Panc1 (cell line): Measurements from ENCODE around the gene SHISAL2A. TPM values are rescaled to one million over a fixed set of nuclear protein-coding genes. Genes with fewer than 3 reads are reported as not detected.

Experiments used
- ATAC-seq: fragments of 200-7000 bp; cut with Tn5 transposase; 2 replicates; pipeline ENCODE4 v1.9.1; 2020; ENCODE audit warnings: mild to moderate bottlenecking, moderate library complexity
- BruUV-seq: library from RNA; stranded (reverse); fragments of 400-500 nt; replicated peaks from 2 replicates; lab custom pipeline; 2021; lab: Mats Ljungman, UMichigan
- CTCF ChIA-PET: fragments of 300-600 bp; sonication (Branson Sonifier 250); formaldehyde crosslinking; loops from one replicate; lab custom pipeline; 2022; ENCODE audit warnings: antibody characterized with exemption; lab: Charles Lee
- POLR2A ChIA-PET: fragments of 300-600 bp; sonication (Branson Sonifier 250); formaldehyde crosslinking; loops from one replicate; lab custom pipeline; 2022; ENCODE audit warnings: antibody characterized with exemption; lab: Charles Lee
- DNase-seq: peaks from one replicate; pipeline ENCODE4 v3.0.0-alpha.2; 2010; ENCODE audit warnings: low read depth, low spot score
- H3K27ac ChIP-seq: 2 replicates; pipeline ENCODE4 v1.5.1; 2011; ENCODE audit warnings: mild to moderate bottlenecking, low read length, inconsistent platforms
- H3K27me3 ChIP-seq: fragments of 200-500 bp; sonication (Bioruptor generic); 2 replicates; pipeline ENCODE4 v1.6.0; 2014; ENCODE audit warnings: low read length, inconsistent platforms; ENCODE audit not compliant: control insufficient read depth, insufficient read depth
- H3K36me3 ChIP-seq: fragments of 200-500 bp; sonication (Bioruptor generic); 2 replicates; pipeline ENCODE4 v1.5.1; 2014; ENCODE audit warnings: inconsistent platforms, mild to moderate bottlenecking, low read length, moderate library complexity; ENCODE audit not compliant: control insufficient read depth, insufficient read depth
- H3K4me1 ChIP-seq: 2 replicates; pipeline ENCODE4 v1.5.1; 2011; ENCODE audit warnings: inconsistent platforms, mild to moderate bottlenecking, low read length, moderate library complexity; ENCODE audit not compliant: control insufficient read depth, insufficient read depth
- H3K4me3 ChIP-seq, 2 experiments: 2 replicates each; pipeline ENCODE4 v1.5.1; 2011 to 2012; ENCODE audit warnings: low read depth in 2 of 2, low read length in 2 of 2, mild to moderate bottlenecking in 2 of 2, inconsistent platforms in 1 of 2, moderate library complexity in 1 of 2
- H3K9me3 ChIP-seq: fragments of 200-500 bp; sonication (Bioruptor generic); 2 replicates; pipeline ENCODE4 v1.5.1; 2014; ENCODE audit warnings: low read depth, mild to moderate bottlenecking, inconsistent platforms, low read length, moderate library complexity; ENCODE audit not compliant: control insufficient read depth, insufficient read depth
- POLR2AphosphoS5 ChIP-seq: IDR thresholded peaks from 2 replicates; pipeline ENCODE4 v1.6.1; 2012; ENCODE audit warnings: mild to moderate bottlenecking, low read depth, low read length, moderate library complexity
- SIN3A ChIP-seq: IDR thresholded peaks from 2 replicates; pipeline ENCODE4 v1.6.1; 2012; ENCODE audit warnings: low read depth, mild to moderate bottlenecking, low read length, moderate library complexity, borderline replicate concordance; ENCODE audit not compliant: insufficient read depth
- TCF7L2 ChIP-seq: IDR thresholded peaks from 2 replicates; pipeline ENCODE4 v1.6.1; 2011; ENCODE audit warnings: mild to moderate bottlenecking, low read depth, low read length, inconsistent platforms
- in situ Hi-C: cut with HindIII; loops from 2 replicates; pipeline ENCODE4 v1.10.0; 2016; ENCODE audit warnings: low sequenced_read_pairs, low pct_unique_long_range_greater_than_20kb
- intact Hi-C: fragments of 100-400 bp; cut with micrococcal nuclease; formaldehyde crosslinking; loops from one replicate; pipeline ENCODE4 v1.10.0; 2022; ENCODE audit not compliant: unreplicated experiment
- total RNA-seq: library from RNA; stranded (reverse); gene quantifications from one replicate; pipeline ENCODE4 v1.2.1, GENCODE V29; 2021; ENCODE audit not compliant: unreplicated experiment
- TF ChIP-seq, protein P1 (sequence below), 2 experiments: IDR thresholded peaks; 2 replicates each; pipeline ENCODE4 v1.6.1; 2011 to 2012; ENCODE audit warnings: low read depth in 2 of 2, control low read depth in 1 of 2, low read length in 1 of 2, mild to moderate bottlenecking in 1 of 2, moderate library complexity in 1 of 2; ENCODE audit not compliant: insufficient read depth in 1 of 2
- TF ChIP-seq, protein P2 (sequence below): fragments of 450-650 bp; IDR thresholded peaks from 2 replicates; pipeline ENCODE4 v1.5.1; 2017; ENCODE audit warnings: mild to moderate bottlenecking

SHISAL2A gene
- total RNA-seq, 1 experiment from 2014 or later: 0.23 TPM

- BruUV-seq: no TSS peak
- Histone ChIP-seq H3K36me3 (no peaks in the 10 kb centered on the region), H3K27me3 (no peaks in the 10 kb centered on the region; the same call in 1 of the 2 replicates), H3K4me3 (no peak overlapping the region), H3K27ac (no peak overlapping the region), H3K4me1 (no peaks in the 10 kb centered on the region), H3K9me3 (no peaks in the 10 kb centered on the region)
- intact Hi-C loops (no loop called here), in situ Hi-C loops (no loop called here)
- ChIA-PET POLR2A (no interaction called here), CTCF (no interaction called here)
- no peak for TF ChIP-seq SIN3A
- TF ChIP-seq, protein P1, sequence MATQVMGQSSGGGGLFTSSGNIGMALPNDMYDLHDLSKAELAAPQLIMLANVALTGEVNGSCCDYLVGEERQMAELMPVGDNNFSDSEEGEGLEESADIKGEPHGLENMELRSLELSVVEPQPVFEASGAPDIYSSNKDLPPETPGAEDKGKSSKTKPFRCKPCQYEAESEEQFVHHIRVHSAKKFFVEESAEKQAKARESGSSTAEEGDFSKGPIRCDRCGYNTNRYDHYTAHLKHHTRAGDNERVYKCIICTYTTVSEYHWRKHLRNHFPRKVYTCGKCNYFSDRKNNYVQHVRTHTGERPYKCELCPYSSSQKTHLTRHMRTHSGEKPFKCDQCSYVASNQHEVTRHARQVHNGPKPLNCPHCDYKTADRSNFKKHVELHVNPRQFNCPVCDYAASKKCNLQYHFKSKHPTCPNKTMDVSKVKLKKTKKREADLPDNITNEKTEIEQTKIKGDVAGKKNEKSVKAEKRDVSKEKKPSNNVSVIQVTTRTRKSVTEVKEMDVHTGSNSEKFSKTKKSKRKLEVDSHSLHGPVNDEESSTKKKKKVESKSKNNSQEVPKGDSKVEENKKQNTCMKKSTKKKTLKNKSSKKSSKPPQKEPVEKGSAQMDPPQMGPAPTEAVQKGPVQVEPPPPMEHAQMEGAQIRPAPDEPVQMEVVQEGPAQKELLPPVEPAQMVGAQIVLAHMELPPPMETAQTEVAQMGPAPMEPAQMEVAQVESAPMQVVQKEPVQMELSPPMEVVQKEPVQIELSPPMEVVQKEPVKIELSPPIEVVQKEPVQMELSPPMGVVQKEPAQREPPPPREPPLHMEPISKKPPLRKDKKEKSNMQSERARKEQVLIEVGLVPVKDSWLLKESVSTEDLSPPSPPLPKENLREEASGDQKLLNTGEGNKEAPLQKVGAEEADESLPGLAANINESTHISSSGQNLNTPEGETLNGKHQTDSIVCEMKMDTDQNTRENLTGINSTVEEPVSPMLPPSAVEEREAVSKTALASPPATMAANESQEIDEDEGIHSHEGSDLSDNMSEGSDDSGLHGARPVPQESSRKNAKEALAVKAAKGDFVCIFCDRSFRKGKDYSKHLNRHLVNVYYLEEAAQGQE (IDR thresholded peaks at IDR 0.05; ENCODE audit: insufficient read depth in 1 of 2, low read depth in 2 of 2, low read length in 1 of 2): no peak
- TF ChIP-seq TCF7L2: no peak
- TF ChIP-seq, protein P2, sequence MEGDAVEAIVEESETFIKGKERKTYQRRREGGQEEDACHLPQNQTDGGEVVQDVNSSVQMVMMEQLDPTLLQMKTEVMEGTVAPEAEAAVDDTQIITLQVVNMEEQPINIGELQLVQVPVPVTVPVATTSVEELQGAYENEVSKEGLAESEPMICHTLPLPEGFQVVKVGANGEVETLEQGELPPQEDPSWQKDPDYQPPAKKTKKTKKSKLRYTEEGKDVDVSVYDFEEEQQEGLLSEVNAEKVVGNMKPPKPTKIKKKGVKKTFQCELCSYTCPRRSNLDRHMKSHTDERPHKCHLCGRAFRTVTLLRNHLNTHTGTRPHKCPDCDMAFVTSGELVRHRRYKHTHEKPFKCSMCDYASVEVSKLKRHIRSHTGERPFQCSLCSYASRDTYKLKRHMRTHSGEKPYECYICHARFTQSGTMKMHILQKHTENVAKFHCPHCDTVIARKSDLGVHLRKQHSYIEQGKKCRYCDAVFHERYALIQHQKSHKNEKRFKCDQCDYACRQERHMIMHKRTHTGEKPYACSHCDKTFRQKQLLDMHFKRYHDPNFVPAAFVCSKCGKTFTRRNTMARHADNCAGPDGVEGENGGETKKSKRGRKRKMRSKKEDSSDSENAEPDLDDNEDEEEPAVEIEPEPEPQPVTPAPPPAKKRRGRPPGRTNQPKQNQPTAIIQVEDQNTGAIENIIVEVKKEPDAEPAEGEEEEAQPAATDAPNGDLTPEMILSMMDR: no peak
- TF ChIP-seq POLR2AphosphoS5: no peak
- no peak for ATAC-seq
- DNase-seq: no peak
Measured at GRCh38 chr1:52588535-52588934, 44.4 kb upstream of the SHISAL2A start.

GRCh38 chr1:52590266-52590665 lies 42.7 kb upstream of the SHISAL2A start:
- Histone ChIP-seq H3K4me1 (no peaks in the 10 kb centered on the region), H3K27me3 (no peaks in the 10 kb centered on the region; the same call in 1 of the 2 replicates), H3K36me3 (no peaks in the 10 kb centered on the region), H3K9me3 (no peaks in the 10 kb centered on the region), H3K27ac (no peak overlapping the region), H3K4me3 (no peak overlapping the region)
- ChIA-PET POLR2A (no interaction called here), CTCF (no interaction called here)
- in situ Hi-C loops: no loop called here
- DNase-seq: no peak
- ATAC-seq: no peak
- intact Hi-C loops: no loop called here
- no TSS peak for BruUV-seq
- TF ChIP-seq, protein P1 (IDR thresholded peaks at IDR 0.05; ENCODE audit: insufficient read depth in 1 of 2, low read depth in 2 of 2, low read length in 1 of 2): no peak
- TF ChIP-seq SIN3A (no peak), POLR2AphosphoS5 (no peak), TCF7L2 (no peak)
- TF ChIP-seq, protein P2: no peak
